Fibroblast of skin of right quadriceps (primary cell): ENCODE results near the gene MYL4.
"Not testable (repeated sequence)": the region's sequence is repeated elsewhere in the genome, so short reads cannot be mapped to it uniquely, and the experiment has no call there.

Experiments used
- DNase-seq: peaks from one replicate; pipeline ENCODE4 v3.0.0-alpha.2; 2013

Gene MYL4

GRCh38 chr17:47222047-47222446, 12.9 kb downstream of the MYL4 start:
- no peak for DNase-seq

GRCh38 chr17:47223007-47223406, 13.9 kb downstream of the MYL4 start:
- no peak for DNase-seq

- DNase-seq = no peak
Measured at GRCh38 chr17:47223460-47223859, 14.3 kb downstream of the MYL4 start.

- DNase-seq = not testable (repeated sequence)
Measured at GRCh38 chr17:47224077-47224476, 14.9 kb downstream of the MYL4 start.

GRCh38 chr17:47224966-47225365, 15.8 kb downstream of the MYL4 start:
- peak; percentile 32 for DNase-seq

GRCh38 chr17:47225436-47225858, 16.3 kb downstream of the MYL4 start:
- peak; percentile 93 for DNase-seq

- DNase-seq = no peak
Measured at GRCh38 chr17:47225911-47226688, 17.0 kb downstream of the MYL4 start.

GRCh38 chr17:47227862-47228261, 18.7 kb downstream of the MYL4 start:
- no peak for DNase-seq

- DNase-seq = peak; percentile 93
Measured at GRCh38 chr17:47229535-47230443, 20.6 kb downstream of the MYL4 start.

GRCh38 chr17:47230864-47231263, 21.7 kb downstream of the MYL4 start:
- DNase-seq = no peak

- no peak for DNase-seq
Measured at GRCh38 chr17:47231334-47231733, 22.2 kb downstream of the MYL4 start.

- DNase-seq = no peak
Measured at GRCh38 chr17:47231866-47232265, 22.7 kb downstream of the MYL4 start.

GRCh38 chr17:47232465-47232864, 23.3 kb downstream of the MYL4 start:
- DNase-seq = no peak

GRCh38 chr17:47235506-47235905, 26.4 kb downstream of the MYL4 start:
- DNase-seq = no peak

GRCh38 chr17:47235923-47236322, 26.8 kb downstream of the MYL4 start:
- DNase-seq = no peak

GRCh38 chr17:47237841-47238240, 28.7 kb downstream of the MYL4 start:
- no peak for DNase-seq

- DNase-seq = no peak
Measured at GRCh38 chr17:47238321-47239010, 29.3 kb downstream of the MYL4 start.

- DNase-seq = no peak
Measured at GRCh38 chr17:47239619-47239966, 30.4 kb downstream of the MYL4 start.

GRCh38 chr17:47239967-47240651, 31.0 kb downstream of the MYL4 start:
- peak; percentile 98 for DNase-seq

- no peak for DNase-seq
Measured at GRCh38 chr17:47240806-47241205, 31.7 kb downstream of the MYL4 start.

- DNase-seq = no peak
Measured at GRCh38 chr17:47242648-47243047, 33.5 kb downstream of the MYL4 start.

GRCh38 chr17:47243737-47244598, 34.8 kb downstream of the MYL4 start:
- DNase-seq = no peak
